MCF 10A (cell line): ENCODE data around the gene ALDH4A1. TPM values are rescaled to one million over a fixed set of nuclear protein-coding genes. Genes with fewer than 3 reads are reported as not detected.
"Not testable (repeated sequence)": the region's sequence is repeated elsewhere in the genome, so short reads cannot be mapped to it uniquely, and the experiment has no call there.

Experiments used
- BruUV-seq: library from RNA; stranded (reverse); fragments of 400-500 nt; replicated peaks from 2 replicates; lab custom pipeline; 2021; lab: Mats Ljungman, UMichigan
- CTCF ChIA-PET: fragments of 300-600 bp; sonication (Branson Sonifier 250); formaldehyde crosslinking; extraction: SDS; loops from one replicate; lab custom pipeline; 2021; ENCODE audit warnings: antibody characterized with exemption, inconsistent platforms; lab: Yijun Ruan, JAX
- POLR2A ChIA-PET: fragments of 300-600, 350-650 bp; sonication (Branson Sonifier 250); formaldehyde crosslinking; extraction: SDS; loops from one replicate; lab custom pipeline; 2020; ENCODE audit warnings: antibody characterized with exemption, inconsistent platforms; lab: Yijun Ruan, JAX
- DNase-seq: peaks from one replicate; pipeline ENCODE4 v3.0.0-alpha.2; 2018; ENCODE audit not compliant: unreplicated experiment
- H3K27ac Mint-ChIP-seq: one replicate; pipeline ENCODE4 v1.8.0; 2022; ENCODE audit warnings: mild to moderate bottlenecking, low read depth, mixed read lengths; ENCODE audit not compliant: unreplicated experiment
- H3K27me3 Mint-ChIP-seq: one replicate; pipeline ENCODE4 v1.8.0; 2022; ENCODE audit warnings: mixed read lengths; ENCODE audit not compliant: insufficient read depth, unreplicated experiment
- H3K36me3 Mint-ChIP-seq: one replicate; pipeline ENCODE4 v1.8.0; 2022; ENCODE audit warnings: mild to moderate bottlenecking, moderate library complexity, mixed read lengths; ENCODE audit not compliant: insufficient read depth, unreplicated experiment
- H3K4me1 Mint-ChIP-seq: one replicate; pipeline ENCODE4 v1.8.0; 2022; ENCODE audit warnings: mixed read lengths; ENCODE audit not compliant: insufficient read depth, unreplicated experiment
- H3K4me3 Mint-ChIP-seq: one replicate; pipeline ENCODE4 v1.8.0; 2022; ENCODE audit warnings: mild to moderate bottlenecking, moderate library complexity, mixed read lengths; ENCODE audit not compliant: unreplicated experiment
- H3K9me3 Mint-ChIP-seq: one replicate; pipeline ENCODE4 v1.8.0; 2022; ENCODE audit warnings: mixed read lengths; ENCODE audit not compliant: unreplicated experiment
- CTCF ChIP-seq: fragments of 200-600 bp; IDR thresholded peaks from one replicate; pipeline ENCODE4 v1.8.0; 2022; ENCODE audit warnings: antibody characterized with exemption, mild to moderate bottlenecking; ENCODE audit not compliant: unreplicated experiment
- intact Hi-C: fragments of 100-400 bp; cut with micrococcal nuclease; formaldehyde crosslinking; loops from 2 replicates; pipeline ENCODE4 v1.14.1; 2022
- total RNA-seq: library from RNA; stranded (reverse); gene quantifications from 2 replicates; pipeline ENCODE4 v1.2.3, GENCODE V29; 2022

The ALDH4A1 gene
- total RNA-seq, 1 experiment from 2014 or later: 6.3 TPM

GRCh38 chr1:18898567-18898966 lies 3.8 kb downstream of the ALDH4A1 start:
- no peaks in the 10 kb centered on the region for H3K9me3 Mint-ChIP-seq
- intact Hi-C loops: no loop called here
- no TSS peak for BruUV-seq

GRCh38 chr1:18895317-18895716 lies 7.0 kb downstream of the ALDH4A1 start:
- ChIA-PET CTCF (interaction anchor here (0.6 to 1.0 kb wide), 3 partner anchors 12 to 563 kb away, joined by 3 to 5 read pairs (median 3); no protein-coding TSS in a partner anchor), POLR2A (no interaction called here)
- H3K36me3 Mint-ChIP-seq: no peaks in the 10 kb centered on the region
- no TSS peak for BruUV-seq
- H3K4me3 Mint-ChIP-seq: no peak overlapping the region
- no peaks in the 10 kb centered on the region for H3K27me3 Mint-ChIP-seq
- intact Hi-C loops: no loop called here
- H3K4me1 Mint-ChIP-seq: no peaks in the 10 kb centered on the region
- no peaks in the 10 kb centered on the region for H3K9me3 Mint-ChIP-seq
- TF ChIP-seq CTCF: no peak
- DNase-seq: no peak
- no peak overlapping the region for H3K27ac Mint-ChIP-seq

More at GRCh38 chr1:18898567-18898966, 3.8 kb downstream of the ALDH4A1 start:
- no peak overlapping the region for H3K4me3 Mint-ChIP-seq
- no peak for DNase-seq
- no peaks in the 10 kb centered on the region for H3K36me3 Mint-ChIP-seq
- peaks cover 13% of the 10 kb centered on the region for H3K4me1 Mint-ChIP-seq
- POLR2A ChIA-PET: interaction anchor here (0.6 kb wide), 1 partner anchor 1610 kb away, joined by 3 read pairs; no protein-coding TSS in a partner anchor
- H3K27me3 Mint-ChIP-seq: no peaks in the 10 kb centered on the region
- H3K27ac Mint-ChIP-seq: no peak overlapping the region
- TF ChIP-seq CTCF: no peak
- CTCF ChIA-PET: interaction anchor here (1.1 to 1.5 kb wide), 2 partner anchors 15 to 23 kb away, joined by 4 to 6 read pairs; no protein-coding TSS in a partner anchor

- H3K4me1 Mint-ChIP-seq: no peaks in the 10 kb centered on the region
- no peak for TF ChIP-seq CTCF
- CTCF ChIA-PET: interaction anchor here (0.6 to 2.5 kb wide), 9 partner anchors 9 to 259 kb away, joined by 3 to 14 read pairs (median 4); no protein-coding TSS in a partner anchor
- no peak for DNase-seq
- H3K4me3 Mint-ChIP-seq: no peak overlapping the region
- BruUV-seq: no TSS peak
- no peaks in the 10 kb centered on the region for H3K27me3 Mint-ChIP-seq
- H3K36me3 Mint-ChIP-seq: no peaks in the 10 kb centered on the region
- intact Hi-C loops: no loop called here
- no peaks in the 10 kb centered on the region for H3K9me3 Mint-ChIP-seq
- no peak overlapping the region for H3K27ac Mint-ChIP-seq
- POLR2A ChIA-PET: interaction anchor here (2.2 kb wide), 1 partner anchor 182 kb away, joined by 4 read pairs; no protein-coding TSS in a partner anchor
These were observed 9.2 kb downstream of the ALDH4A1 start for GRCh38 chr1:18893120-18893519.

GRCh38 chr1:18891858-18892257 lies 10.5 kb downstream of the ALDH4A1 start:
- H3K36me3 Mint-ChIP-seq, H3K27ac Mint-ChIP-seq, intact Hi-C loops, H3K9me3 Mint-ChIP-seq, DNase-seq, H3K4me3 Mint-ChIP-seq, H3K27me3 Mint-ChIP-seq, H3K4me1 Mint-ChIP-seq, BruUV-seq: not testable (repeated sequence)
- POLR2A ChIA-PET: interaction anchor here (1.0 to 2.2 kb wide), 3 partner anchors 11 to 261 kb away, joined by 3 to 4 read pairs (median 4); partner anchors contain the start of gene ALDH4A1
- CTCF ChIA-PET: interaction anchor here (0.5 kb wide), 2 partner anchors 11 to 17 kb away, joined by 3 to 5 read pairs; no protein-coding TSS in a partner anchor
